SU-DHL-6 (cell line): ENCODE results near the gene SLCO3A1.

Experiments used
- CTCF ChIP-seq: fragments of 200-600 bp; sonication (generic); IDR thresholded peaks from one replicate; pipeline ENCODE4 v1.5.1; 2017; ENCODE audit warnings: antibody characterized with exemption, mild to moderate bottlenecking, low read length, moderate library complexity; ENCODE audit not compliant: insufficient read depth, poor library complexity, severe bottlenecking
- EZH2phosphoT487 ChIP-seq: fragments of 200-600 bp; sonication (generic), shearing (Covaris generic); conservative IDR thresholded peaks from 2 replicates; pipeline ENCODE4 v1.6.1; 2018; ENCODE audit warnings: mild to moderate bottlenecking, antibody characterized with exemption, low read length, moderate library complexity, mixed read lengths

DNA sequence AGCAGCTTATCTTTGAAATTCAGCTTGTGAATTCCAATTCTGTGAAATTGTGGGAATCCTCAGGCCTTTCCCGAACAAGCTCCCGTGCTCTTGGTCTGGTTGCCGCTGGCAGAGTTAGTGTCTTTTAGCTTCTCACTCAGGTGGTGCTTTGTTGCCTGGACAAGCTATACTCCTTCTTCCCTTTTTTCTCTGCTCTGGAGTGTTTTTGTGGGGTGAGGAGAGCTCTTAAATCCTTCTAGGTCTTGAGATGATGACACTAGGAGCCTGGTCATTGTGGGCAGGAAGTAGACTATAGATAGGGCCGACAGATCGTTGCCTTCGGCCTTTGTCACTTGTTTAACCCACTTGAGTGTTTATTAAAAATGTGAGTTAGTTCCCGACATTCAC, 93.8 kb downstream of the SLCO3A1 start:
- no peak for TF ChIP-seq CTCF
- no peak for TF ChIP-seq EZH2phosphoT487
